Bronchial epithelial cell (primary cell): Measurements from ENCODE around the gene ZFAND2A. TPM values are rescaled to one million over a fixed set of nuclear protein-coding genes. Genes with fewer than 3 reads are reported as not detected.

Experiments used
- DNase-seq: peaks from one replicate; pipeline ENCODE4 v3.0.0-alpha.2; 2010; ENCODE audit warnings: low read depth
- FAIRE-seq: peaks from 2 replicates; lab custom pipeline; 2011; peaks lifted over from hg19 to GRCh38; lab: Jason Lieb, UNC
- H3K27me3 ChIP-seq: 2 replicates; pipeline ENCODE4 v1.5.1; 2011; ENCODE audit warnings: low read length; ENCODE audit not compliant: control insufficient read depth, insufficient read depth
- H3K36me3 ChIP-seq: 2 replicates; pipeline ENCODE4 v1.5.1; 2011; ENCODE audit warnings: low read length; ENCODE audit not compliant: control insufficient read depth, insufficient read depth
- H3K4me3 ChIP-seq: 2 replicates; pipeline ENCODE4 v1.5.1; 2011; ENCODE audit warnings: mild to moderate bottlenecking, low read depth, low read length, control low read depth
- total RNA-seq: library from RNA; depleted of rRNA; stranded (reverse); fragments of >200 nt; gene quantifications from 2 replicates; pipeline ENCODE4 v1.2.1, GENCODE V29; 2014
- TF ChIP-seq, protein P1 (sequence below): IDR thresholded peaks from 2 replicates; pipeline ENCODE4 v1.5.1; 2011; ENCODE audit warnings: mild to moderate bottlenecking, moderate library complexity, low read length, control low read depth, inconsistent platforms; ENCODE audit not compliant: insufficient read depth, severe bottlenecking

The ZFAND2A gene
- total RNA-seq, 1 donor from 2014 or later = 53.4 TPM

DNA sequence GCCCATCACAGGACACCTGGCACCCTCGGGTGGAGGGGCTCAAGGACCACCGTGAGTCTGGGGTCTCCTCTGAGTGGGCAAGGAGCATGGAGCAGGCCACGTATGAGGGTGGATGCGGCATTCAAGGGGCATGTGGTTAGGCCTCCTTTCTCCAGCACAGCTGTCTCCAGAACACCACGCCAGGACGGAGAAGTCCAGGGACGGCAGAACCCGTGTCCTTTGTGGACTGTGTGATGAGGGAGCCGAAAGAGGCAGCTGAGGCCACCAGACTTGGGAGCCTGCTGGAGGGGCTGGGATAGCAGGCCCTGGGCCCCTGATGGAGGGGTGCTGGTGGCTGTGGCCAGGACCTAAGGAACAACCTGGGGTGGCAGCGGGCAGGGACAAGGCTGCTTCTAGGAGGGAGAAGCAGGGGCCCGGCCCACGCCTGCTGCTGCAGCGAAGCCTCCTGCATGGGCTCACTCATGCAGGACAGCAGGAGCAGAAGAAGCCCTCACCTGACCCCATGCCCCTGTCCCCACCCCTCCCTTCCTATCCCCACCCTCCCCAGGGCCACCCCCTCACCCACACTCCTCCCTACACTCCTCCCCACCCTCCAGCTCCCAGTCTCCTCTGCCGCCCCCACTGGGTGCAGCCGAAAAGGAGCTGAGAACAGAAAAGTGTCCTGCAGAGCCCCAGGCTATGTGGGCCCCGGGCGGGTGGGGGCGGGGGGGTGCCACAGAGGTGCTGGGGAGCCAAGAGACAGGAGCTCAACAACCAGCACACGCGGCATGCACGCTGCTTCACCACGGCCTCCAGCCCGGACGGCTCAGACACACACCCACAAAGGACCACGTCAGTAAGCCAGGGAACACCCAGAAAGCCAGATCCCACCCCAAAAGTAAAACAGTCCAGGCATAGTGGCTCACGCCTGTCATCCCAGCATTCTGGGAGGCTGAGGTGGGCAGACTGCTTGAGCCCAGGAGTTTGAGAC, 29.7 kb downstream of the ZFAND2A start:
- no peaks in the 10 kb centered on the region for H3K27me3 ChIP-seq
- peaks cover 3% of the 10 kb centered on the region for H3K36me3 ChIP-seq
- DNase-seq (no peak), FAIRE-seq (no peak)
- H3K4me3 ChIP-seq = no peak overlapping the region
- TF ChIP-seq, protein P1, sequence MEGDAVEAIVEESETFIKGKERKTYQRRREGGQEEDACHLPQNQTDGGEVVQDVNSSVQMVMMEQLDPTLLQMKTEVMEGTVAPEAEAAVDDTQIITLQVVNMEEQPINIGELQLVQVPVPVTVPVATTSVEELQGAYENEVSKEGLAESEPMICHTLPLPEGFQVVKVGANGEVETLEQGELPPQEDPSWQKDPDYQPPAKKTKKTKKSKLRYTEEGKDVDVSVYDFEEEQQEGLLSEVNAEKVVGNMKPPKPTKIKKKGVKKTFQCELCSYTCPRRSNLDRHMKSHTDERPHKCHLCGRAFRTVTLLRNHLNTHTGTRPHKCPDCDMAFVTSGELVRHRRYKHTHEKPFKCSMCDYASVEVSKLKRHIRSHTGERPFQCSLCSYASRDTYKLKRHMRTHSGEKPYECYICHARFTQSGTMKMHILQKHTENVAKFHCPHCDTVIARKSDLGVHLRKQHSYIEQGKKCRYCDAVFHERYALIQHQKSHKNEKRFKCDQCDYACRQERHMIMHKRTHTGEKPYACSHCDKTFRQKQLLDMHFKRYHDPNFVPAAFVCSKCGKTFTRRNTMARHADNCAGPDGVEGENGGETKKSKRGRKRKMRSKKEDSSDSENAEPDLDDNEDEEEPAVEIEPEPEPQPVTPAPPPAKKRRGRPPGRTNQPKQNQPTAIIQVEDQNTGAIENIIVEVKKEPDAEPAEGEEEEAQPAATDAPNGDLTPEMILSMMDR = no peak

DNA sequence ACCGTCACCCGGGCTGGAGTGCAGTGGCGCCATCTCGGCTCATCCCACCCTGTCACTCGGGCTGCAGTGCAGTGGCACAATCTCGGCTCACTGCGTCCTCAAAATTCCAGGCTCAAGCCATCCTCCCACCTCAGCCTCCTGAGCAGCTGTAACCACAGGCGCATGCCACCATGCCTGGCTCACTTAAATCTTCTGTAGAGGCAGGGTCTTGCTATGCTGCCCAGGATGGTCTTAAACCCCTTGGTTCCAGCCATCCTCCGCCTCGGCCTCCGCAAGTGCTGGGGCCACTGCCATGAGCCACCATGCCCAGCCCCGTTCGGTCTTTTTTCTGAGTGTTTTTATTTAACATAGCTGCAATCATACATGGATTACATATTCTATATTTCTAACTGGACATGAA, 30.6 kb downstream of the ZFAND2A start:
- no peaks in the 10 kb centered on the region for H3K27me3 ChIP-seq
- H3K36me3 ChIP-seq = peaks cover 3% of the 10 kb centered on the region
- FAIRE-seq = no peak
- TF ChIP-seq, protein P1 = no peak
- no peak for DNase-seq
- H3K4me3 ChIP-seq = no peak overlapping the region

DNA sequence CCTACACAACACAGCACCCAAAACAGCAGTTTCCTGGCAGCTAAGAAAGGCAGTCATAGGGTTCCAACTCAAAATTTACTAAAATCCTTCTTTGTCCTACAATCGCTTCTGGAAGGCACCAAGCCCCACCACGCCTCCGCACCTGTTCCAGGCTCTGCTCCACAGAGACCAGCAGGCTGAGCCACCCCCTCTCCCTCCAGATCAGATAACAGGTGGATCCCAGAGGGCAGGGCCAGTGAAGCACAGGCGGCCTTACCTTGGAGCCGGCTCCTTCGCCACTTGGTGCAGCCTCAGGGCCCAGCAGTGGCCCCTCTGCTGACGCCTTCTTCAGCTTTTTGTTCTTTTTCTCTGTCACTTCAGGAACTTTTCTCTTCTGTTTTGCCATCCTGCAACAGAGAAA, 33.0 kb downstream of the ZFAND2A start:
- no peak for DNase-seq
- Histone ChIP-seq H3K4me3 (no peak overlapping the region), H3K27me3 (no peaks in the 10 kb centered on the region), H3K36me3 (peaks cover 4% of the 10 kb centered on the region)
- no peak for FAIRE-seq
- TF ChIP-seq, protein P1 = no peak

DNA sequence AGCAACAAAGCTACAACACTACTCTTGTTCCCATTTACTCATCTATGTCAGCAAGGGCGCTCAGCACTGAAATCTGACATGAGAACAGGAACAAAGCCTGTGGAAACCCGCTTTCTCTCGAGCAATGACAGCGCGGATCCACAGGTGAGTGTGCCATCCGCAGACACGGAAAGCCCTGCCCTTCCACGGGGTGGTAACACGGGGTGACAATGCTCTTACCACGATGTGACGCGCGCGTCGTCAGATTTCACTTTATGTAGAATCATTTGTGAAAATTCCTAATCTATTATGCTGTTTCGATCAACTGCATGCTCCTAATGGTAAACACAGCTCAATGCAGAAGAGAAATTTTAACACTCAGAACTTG, 34.4 kb downstream of the ZFAND2A start:
- FAIRE-seq = no peak
- TF ChIP-seq, protein P1 = no peak
- DNase-seq = no peak
- H3K27me3 ChIP-seq = no peaks in the 10 kb centered on the region
- peaks cover 4% of the 10 kb centered on the region for H3K36me3 ChIP-seq
- no peak overlapping the region for H3K4me3 ChIP-seq

DNA sequence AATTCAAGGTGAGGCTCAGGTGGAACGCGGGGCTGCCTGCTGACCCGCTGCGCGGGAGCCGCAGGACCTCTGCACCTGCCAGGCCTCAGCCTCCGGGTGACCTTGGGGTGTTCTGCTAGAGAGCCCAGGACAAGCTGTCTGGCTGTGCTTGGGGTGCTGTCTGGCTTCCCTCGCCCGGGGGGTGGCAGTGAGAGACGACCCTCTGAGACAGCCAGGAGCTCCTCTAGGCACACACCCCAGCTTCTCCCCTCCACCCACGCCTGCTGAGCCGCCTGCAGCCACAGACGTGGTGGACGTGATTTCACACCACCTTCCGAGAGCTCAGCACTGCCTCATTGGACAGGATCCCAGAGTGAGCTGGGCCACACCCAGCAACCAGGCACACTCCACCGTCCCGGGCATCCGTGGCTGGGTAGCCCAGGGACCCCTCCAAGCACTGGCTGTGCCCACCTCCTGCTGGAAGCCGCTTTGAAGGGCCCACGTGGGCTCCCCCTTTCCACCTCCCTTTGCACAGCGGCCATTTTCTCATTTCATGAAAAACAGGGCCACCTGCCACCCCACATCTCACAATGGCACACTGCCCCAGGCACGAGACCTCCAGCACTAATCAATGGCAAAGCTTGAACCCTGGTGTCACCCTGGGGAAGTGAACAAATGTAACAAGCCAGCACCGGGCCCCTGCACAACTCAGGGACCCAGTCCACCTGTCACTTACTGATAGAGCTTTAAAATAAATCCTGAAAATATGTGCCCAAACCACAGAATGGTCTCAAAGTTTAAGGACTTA, 35.0 kb downstream of the ZFAND2A start:
- H3K4me3 ChIP-seq = no peak overlapping the region
- TF ChIP-seq, protein P1 = no peak
- peak; percentile 23 for FAIRE-seq
- peaks cover 4% of the 10 kb centered on the region for H3K36me3 ChIP-seq
- DNase-seq = peak; percentile 10
- H3K27me3 ChIP-seq = no peaks in the 10 kb centered on the region
